A673 (cell line): ENCODE measurements around the gene FFAR1. TPM values are rescaled to one million over a fixed set of nuclear protein-coding genes. Genes with fewer than 3 reads are reported as not detected.

Source experiments
- BruUV-seq: library from RNA; stranded (reverse); fragments of 400-500 nt; replicated peaks from 2 replicates; lab custom pipeline; 2021; lab: Mats Ljungman, UMichigan
- CTCF ChIA-PET: fragments of 300-600 bp; sonication (Branson Sonifier 250); formaldehyde crosslinking; loops from one replicate; lab custom pipeline; 2022; ENCODE audit warnings: antibody characterized with exemption; lab: Charles Lee
- POLR2A ChIA-PET: fragments of 300-600 bp; sonication (Branson Sonifier 250); formaldehyde crosslinking; loops from one replicate; lab custom pipeline; 2022; ENCODE audit warnings: antibody characterized with exemption; ENCODE audit not compliant: low non-redundant PET; lab: Charles Lee
- DNase-seq: peaks from one replicate; pipeline ENCODE4 v3.0.0-alpha.2; 2015; ENCODE audit warnings: low spot score
- H3K27ac ChIP-seq: fragments of 200-600 bp; sonication (generic); 2 replicates; pipeline ENCODE4 v1.5.1; 2016; ENCODE audit warnings: mixed run types, low read depth, mild to moderate bottlenecking, mixed read lengths, antibody characterized with exemption, low read length; ENCODE audit not compliant: poor library complexity, severe bottlenecking
- H3K27me3 ChIP-seq: fragments of 200-600 bp; sonication (generic); replicated peaks from 2 replicates; pipeline ENCODE4 v1.6.1; 2017; ENCODE audit warnings: mixed run types, low read depth, mild to moderate bottlenecking, mixed read lengths, antibody characterized with exemption, low read length; ENCODE audit not compliant: insufficient read depth, poor library complexity
- H3K36me3 ChIP-seq: fragments of 200-600 bp; sonication (generic); 2 replicates; pipeline ENCODE4 v1.6.1; 2016; ENCODE audit warnings: mixed run types, mild to moderate bottlenecking, mixed read lengths, antibody characterized with exemption, low read length; ENCODE audit not compliant: insufficient read depth, poor library complexity, severe bottlenecking
- H3K4me1 ChIP-seq: fragments of 200-600 bp; sonication (generic); 2 replicates; pipeline ENCODE4 v1.6.1; 2017; ENCODE audit warnings: mixed run types, mild to moderate bottlenecking, mixed read lengths, antibody characterized with exemption, low read length; ENCODE audit not compliant: insufficient read depth, poor library complexity, severe bottlenecking
- H3K4me3 ChIP-seq: fragments of 200-600 bp; sonication (generic); 2 replicates; pipeline ENCODE4 v1.5.1; 2016; ENCODE audit warnings: low read depth, mixed run types, mild to moderate bottlenecking, mixed read lengths, low read length; ENCODE audit not compliant: poor library complexity, severe bottlenecking
- H3K9me3 ChIP-seq: fragments of 200-600 bp; sonication (generic); 2 replicates; pipeline ENCODE4 v1.6.1; 2016; ENCODE audit warnings: mixed run types, low read depth, mild to moderate bottlenecking, mixed read lengths, antibody characterized with exemption, low read length; ENCODE audit not compliant: poor library complexity, severe bottlenecking
- EZH2 ChIP-seq: fragments of 200-600 bp; sonication (generic); IDR thresholded peaks from 2 replicates; pipeline ENCODE4 v1.6.1; 2017; ENCODE audit warnings: borderline replicate concordance, low read depth, mild to moderate bottlenecking, mixed read lengths, antibody characterized with exemption, low read length; ENCODE audit not compliant: poor library complexity, severe bottlenecking
- intact Hi-C: fragments of 100-400 bp; cut with micrococcal nuclease; formaldehyde crosslinking; loops from one replicate; pipeline ENCODE4 v1.10.0; 2022; ENCODE audit not compliant: unreplicated experiment
- total RNA-seq: library from RNA; stranded (reverse); gene quantifications from 2 replicates; pipeline ENCODE4 v1.2.3, GENCODE V29; 2021
- TF ChIP-seq, protein P1 (sequence below): fragments of 300-800, 200-600 bp; sonication (generic); conservative IDR thresholded peaks from 2 replicates; pipeline ENCODE4 v1.5.1; 2017; ENCODE audit warnings: low read depth, mild to moderate bottlenecking, antibody characterized with exemption, low read length, moderate library complexity, mixed read lengths

The FFAR1 gene
- total RNA-seq, 1 experiment from 2014 or later = not detected

DNA sequence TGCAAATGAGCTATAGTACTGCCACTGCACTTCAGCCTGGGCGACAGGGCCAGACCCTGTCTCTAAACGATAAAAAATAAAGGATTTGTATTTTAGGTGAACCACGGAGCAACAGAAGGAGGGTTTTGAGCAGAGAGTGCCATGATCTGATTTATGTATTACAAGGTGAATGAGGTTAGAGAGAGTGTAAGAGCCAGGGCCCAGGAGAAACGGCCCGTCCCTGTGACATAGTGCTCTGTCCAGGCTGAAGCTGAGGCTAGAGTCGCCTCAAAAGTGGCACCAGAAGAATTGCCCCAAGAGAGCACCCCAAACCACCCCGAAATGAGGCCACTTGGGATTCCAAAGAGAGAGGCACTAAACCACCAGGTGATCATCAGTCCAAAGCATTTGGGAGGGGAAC lies 38.8 kb upstream of the FFAR1 start:
- H3K27me3 ChIP-seq = no peaks in the 10 kb centered on the region
- H3K36me3 ChIP-seq = no peaks in the 10 kb centered on the region
- H3K27ac ChIP-seq = no peak overlapping the region
- intact Hi-C loops = no loop called here
- ChIA-PET POLR2A (no interaction called here), CTCF (interaction anchor here (0.7 kb wide), 1 partner anchor 248 kb away, joined by 3 read pairs; no protein-coding TSS in a partner anchor)
- TF ChIP-seq EZH2 = no peak
- TF ChIP-seq, protein P1, sequence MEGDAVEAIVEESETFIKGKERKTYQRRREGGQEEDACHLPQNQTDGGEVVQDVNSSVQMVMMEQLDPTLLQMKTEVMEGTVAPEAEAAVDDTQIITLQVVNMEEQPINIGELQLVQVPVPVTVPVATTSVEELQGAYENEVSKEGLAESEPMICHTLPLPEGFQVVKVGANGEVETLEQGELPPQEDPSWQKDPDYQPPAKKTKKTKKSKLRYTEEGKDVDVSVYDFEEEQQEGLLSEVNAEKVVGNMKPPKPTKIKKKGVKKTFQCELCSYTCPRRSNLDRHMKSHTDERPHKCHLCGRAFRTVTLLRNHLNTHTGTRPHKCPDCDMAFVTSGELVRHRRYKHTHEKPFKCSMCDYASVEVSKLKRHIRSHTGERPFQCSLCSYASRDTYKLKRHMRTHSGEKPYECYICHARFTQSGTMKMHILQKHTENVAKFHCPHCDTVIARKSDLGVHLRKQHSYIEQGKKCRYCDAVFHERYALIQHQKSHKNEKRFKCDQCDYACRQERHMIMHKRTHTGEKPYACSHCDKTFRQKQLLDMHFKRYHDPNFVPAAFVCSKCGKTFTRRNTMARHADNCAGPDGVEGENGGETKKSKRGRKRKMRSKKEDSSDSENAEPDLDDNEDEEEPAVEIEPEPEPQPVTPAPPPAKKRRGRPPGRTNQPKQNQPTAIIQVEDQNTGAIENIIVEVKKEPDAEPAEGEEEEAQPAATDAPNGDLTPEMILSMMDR = no peak
- BruUV-seq = no TSS peak
- no peak overlapping the region for H3K4me3 ChIP-seq
- no peaks in the 10 kb centered on the region for H3K4me1 ChIP-seq
- DNase-seq = no peak
- H3K9me3 ChIP-seq = no peaks in the 10 kb centered on the region

DNA sequence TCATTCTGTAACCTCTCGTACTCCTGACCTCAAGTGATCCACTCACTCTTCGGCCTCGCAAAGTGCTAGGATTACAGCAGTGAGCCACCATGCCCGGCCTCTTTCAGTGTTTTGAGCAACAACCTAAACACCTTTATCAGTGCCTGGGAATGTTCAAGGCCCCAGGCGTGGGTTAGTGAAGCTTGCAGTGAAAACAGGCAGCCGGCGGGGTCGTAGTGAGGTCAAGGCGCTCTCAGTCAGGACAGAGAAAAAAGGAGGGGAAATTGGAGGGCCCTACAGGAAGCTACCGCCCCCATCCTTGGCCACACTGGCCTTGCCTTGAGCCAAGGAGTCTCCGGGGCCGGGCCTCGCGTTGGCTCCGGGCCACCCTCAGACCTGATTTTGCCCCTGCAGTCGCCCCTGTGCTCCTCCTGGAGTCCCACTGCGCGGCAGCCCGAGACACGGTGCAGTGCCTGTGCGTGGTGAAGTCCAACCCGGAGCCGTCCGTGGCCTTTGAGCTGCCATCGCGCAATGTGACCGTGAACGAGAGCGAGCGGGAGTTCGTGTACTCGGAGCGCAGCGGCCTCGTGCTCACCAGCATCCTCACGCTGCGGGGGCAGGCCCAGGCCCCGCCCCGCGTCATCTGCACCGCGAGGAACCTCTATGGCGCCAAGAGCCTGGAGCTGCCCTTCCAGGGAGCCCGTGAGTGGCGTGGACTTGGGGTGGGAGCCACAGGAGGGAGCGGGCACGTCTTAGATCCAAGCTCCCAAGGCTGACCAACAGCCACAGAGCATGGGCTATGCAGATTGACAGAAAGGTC lies 38.0 kb upstream of the FFAR1 start:
- Histone ChIP-seq H3K4me1 (no peaks in the 10 kb centered on the region), H3K27ac (no peak overlapping the region), H3K4me3 (no peak overlapping the region), H3K36me3 (no peaks in the 10 kb centered on the region), H3K27me3 (no peaks in the 10 kb centered on the region), H3K9me3 (no peaks in the 10 kb centered on the region)
- DNase-seq = no peak
- no peak for TF ChIP-seq EZH2
- intact Hi-C loops = no loop called here
- CTCF ChIA-PET = interaction anchor here (0.7 kb wide), 1 partner anchor 247 kb away, joined by 3 read pairs; no protein-coding TSS in a partner anchor
- BruUV-seq = no TSS peak
- POLR2A ChIA-PET = no interaction called here

DNA sequence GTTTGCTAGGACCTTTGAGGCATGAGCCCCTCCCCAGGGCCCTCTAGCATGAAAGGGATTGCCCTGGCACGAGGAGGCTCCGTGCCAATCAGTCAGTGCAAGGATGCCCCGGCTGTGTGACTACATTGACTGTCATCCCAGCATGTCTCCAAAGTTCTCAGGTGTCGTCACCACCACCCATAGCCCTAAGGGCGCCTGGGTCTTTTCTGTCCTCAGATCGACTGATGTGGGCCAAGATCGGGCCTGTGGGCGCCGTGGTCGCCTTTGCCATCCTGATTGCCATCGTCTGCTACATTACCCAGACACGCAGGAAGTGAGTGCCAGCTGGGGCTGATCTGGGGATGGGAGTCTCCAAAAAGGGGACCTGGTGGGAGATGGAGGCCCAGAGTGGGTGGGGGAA lies 37.4 kb upstream of the FFAR1 start:
- H3K27me3 ChIP-seq = no peaks in the 10 kb centered on the region
- no peak overlapping the region for H3K4me3 ChIP-seq
- H3K27ac ChIP-seq = no peak overlapping the region
- H3K9me3 ChIP-seq = no peaks in the 10 kb centered on the region
- no TSS peak for BruUV-seq
- no peaks in the 10 kb centered on the region for H3K4me1 ChIP-seq
- POLR2A ChIA-PET = no interaction called here
- no peak for DNase-seq
- no peaks in the 10 kb centered on the region for H3K36me3 ChIP-seq
- intact Hi-C loops = no loop called here
- CTCF ChIA-PET = no interaction called here
- no peak for TF ChIP-seq EZH2
- TF ChIP-seq, protein P1 = no peak
